K562 (cell line): ENCODE data around the gene AP3B1. TPM values are rescaled to one million over a fixed set of nuclear protein-coding genes. Genes with fewer than 3 reads are reported as not detected.

Experiments used
- ATAC-seq: fragments of 200-7000 bp; cut with Tn5 transposase; 3 replicates; pipeline ENCODE4 v1.9.1; 2020; ENCODE audit warnings: moderate library complexity
- BruUV-seq: library from RNA; stranded (reverse); fragments of 400-500 nt; replicated peaks from 2 replicates; lab custom pipeline; 2021; lab: Mats Ljungman, UMichigan
- CTCF ChIA-PET: fragments of 300-600 bp; formaldehyde crosslinking; extraction: SDS; loops from one replicate; lab custom pipeline; 2021; ENCODE audit warnings: low intra/inter-chr PET ratio; lab: Yijun Ruan, JAX
- POLR2A ChIA-PET: fragments of 300-600, 350-650 bp; sonication (Branson Sonifier 250); formaldehyde crosslinking; extraction: SDS; loops from one replicate; lab custom pipeline; 2021; ENCODE audit warnings: antibody characterized with exemption, inconsistent platforms; lab: Yijun Ruan, JAX
- DNase-seq, 4 experiments: peaks; one replicate each; pipeline versions ENCODE4 v3.0.0 to v3.0.0-alpha.2; 2011 to 2018; ENCODE audit warnings: low spot score in 3 of 4, mixed read lengths in 3 of 4; ENCODE audit errors: extremely low read depth in 1 of 4
- FAIRE-seq: peaks from 2 replicates; lab custom pipeline; 2011; peaks lifted over from hg19 to GRCh38; lab: Jason Lieb, UNC
- H2AFZ ChIP-seq: 2 replicates; pipeline ENCODE4 v1.6.0; 2011; ENCODE audit warnings: low read depth, low read length, control low read depth, inconsistent platforms
- H3K27ac ChIP-seq: fragments of 200-600 bp; 3 replicates; pipeline ENCODE4 v1.8.0; 2011; ENCODE audit warnings: low read depth, mild to moderate bottlenecking, control low read depth, inconsistent platforms, low read length, moderate library complexity, mixed read lengths; ENCODE audit errors: extremely low read depth
- H3K27me3 ChIP-seq, 2 experiments: fragments of 300-600 bp in 1 of 2; 2 replicates in 1 of 2; 3 replicates in 1 of 2; pipeline versions ENCODE4 v1.6.0 to v1.8.0; 2011; ENCODE audit warnings: inconsistent platforms in 2 of 2, low read length in 2 of 2, mild to moderate bottlenecking in 1 of 2, mixed read lengths in 1 of 2, moderate library complexity in 1 of 2; ENCODE audit not compliant: control insufficient read depth in 2 of 2, insufficient read depth in 2 of 2
- H3K36me3 ChIP-seq: fragments of 300-600 bp; 3 replicates; pipeline ENCODE4 v1.8.0; 2011; ENCODE audit warnings: mild to moderate bottlenecking, low read length, inconsistent platforms; ENCODE audit not compliant: control insufficient read depth, insufficient read depth
- H3K4me1 ChIP-seq, 2 experiments: fragments of 200-600 bp in 1 of 2; replicated peaks in 1 of 2; 2 replicates in 1 of 2; 3 replicates in 1 of 2; pipeline versions ENCODE4 v1.5.1 to v1.8.0; 2011; ENCODE audit warnings: inconsistent platforms in 2 of 2, low read length in 2 of 2, mild to moderate bottlenecking in 1 of 2, mixed read lengths in 1 of 2, moderate library complexity in 1 of 2; ENCODE audit not compliant: control insufficient read depth in 2 of 2, insufficient read depth in 2 of 2
- H3K4me2 ChIP-seq: 2 replicates; pipeline ENCODE4 v1.6.1; 2011; ENCODE audit warnings: low read length, control low read depth, inconsistent platforms, mixed read lengths; ENCODE audit not compliant: insufficient read depth
- H3K4me3 ChIP-seq: fragments of 200-600 bp; sonication (generic), shearing (Covaris generic); 2 replicates; pipeline ENCODE4 v1.5.1; 2016; ENCODE audit warnings: control low read depth, inconsistent platforms
- H3K79me2 ChIP-seq: fragments of 200-600 bp; 3 replicates; pipeline ENCODE4 v1.8.0; 2011; ENCODE audit warnings: low read length, inconsistent platforms; ENCODE audit not compliant: control insufficient read depth, insufficient read depth
- H3K9ac ChIP-seq, 2 experiments: 2 replicates each; pipeline versions ENCODE4 v1.6.0 to v1.6.1; 2011; ENCODE audit warnings: low read depth in 2 of 2, low read length in 2 of 2, control low read depth in 1 of 2, inconsistent platforms in 1 of 2, mild to moderate bottlenecking in 1 of 2, mixed read lengths in 1 of 2; ENCODE audit not compliant: insufficient read depth in 1 of 2
- H3K9me1 ChIP-seq: one replicate; pipeline ENCODE4 v1.6.0; 2011; ENCODE audit warnings: inconsistent platforms, mild to moderate bottlenecking, low read length, moderate library complexity; ENCODE audit not compliant: control insufficient read depth, insufficient read depth
- H3K9me3 ChIP-seq: replicated peaks from 2 replicates; pipeline ENCODE4 v1.5.1; 2011; ENCODE audit warnings: low read depth, low read length, inconsistent platforms; ENCODE audit not compliant: control insufficient read depth, insufficient read depth
- H4K20me1 ChIP-seq: replicated peaks from 2 replicates; pipeline ENCODE4 v1.6.1; 2011; ENCODE audit warnings: low read length, inconsistent platforms, mixed read lengths; ENCODE audit not compliant: control insufficient read depth, insufficient read depth
- ATF7 ChIP-seq: fragments of 450-650 bp; IDR thresholded peaks from 2 replicates; pipeline ENCODE4 v1.7.1; 2014; ENCODE audit warnings: mild to moderate bottlenecking, moderate library complexity
- DIDO1 ChIP-seq: fragments of 450-650 bp; IDR thresholded peaks from 2 replicates; pipeline ENCODE4 v1.6.1; 2016; ENCODE audit warnings: low read depth, missing biosample characterization, missing genetic modification characterization
- ELF2 ChIP-seq: fragments of 250-450 bp; sonication (Bioruptor Pico); IDR thresholded peaks from 2 replicates; pipeline ENCODE4 v1.5.0; 2021; ENCODE audit warnings: mild to moderate bottlenecking
- FIP1L1 ChIP-seq: fragments of 200-400 bp; formaldehyde crosslinking; IDR thresholded peaks from 2 replicates; pipeline ENCODE4 v1.6.1; 2018; ENCODE audit warnings: mild to moderate bottlenecking, low read depth, low read length; ENCODE audit not compliant: poor library complexity, severe bottlenecking
- FUS ChIP-seq: fragments of 200-400 bp; formaldehyde crosslinking; optimal IDR thresholded peaks from 2 replicates; pipeline ENCODE3; 2017; ENCODE audit warnings: low read depth, low read length
- HDAC3 ChIP-seq: fragments of 450-650 bp; IDR thresholded peaks from 2 replicates; pipeline ENCODE4 v1.6.1; 2018; ENCODE audit warnings: borderline replicate concordance, mild to moderate bottlenecking, moderate library complexity; ENCODE audit not compliant: partially characterized antibody
- HNRNPLL ChIP-seq: fragments of 200-400 bp; formaldehyde crosslinking; IDR thresholded peaks from 2 replicates; pipeline ENCODE4 v1.6.1; 2017; ENCODE audit warnings: low read length, low read depth, mild to moderate bottlenecking; ENCODE audit not compliant: poor library complexity, severe bottlenecking
- PTBP1 ChIP-seq: fragments of 200-400 bp; formaldehyde crosslinking; IDR thresholded peaks from 2 replicates; pipeline ENCODE4 v1.6.1; 2017; ENCODE audit warnings: low read depth, low read length
- RAD21 ChIP-seq, 2 experiments: fragments of 250-450 bp in 1 of 2; fragments of 450-650 bp in 1 of 2; sonication (Bioruptor Pico) in 1 of 2; formaldehyde crosslinking in 1 of 2; IDR thresholded peaks in 1 of 2; conservative IDR thresholded peaks in 1 of 2; 2 replicates each; pipeline versions ENCODE4 v1.4.0 to v1.8.0; 2020 to 2022; ENCODE audit warnings: mild to moderate bottlenecking in 2 of 2, moderate library complexity in 1 of 2
- SETDB1 ChIP-seq: IDR thresholded peaks from one replicate; pipeline ENCODE4 v1.6.1; 2012; ENCODE audit warnings: low read length, control low read depth, inconsistent platforms
- SRSF9 ChIP-seq: fragments of 200-400 bp; formaldehyde crosslinking; IDR thresholded peaks from 2 replicates; pipeline ENCODE4 v1.6.1; 2017; ENCODE audit warnings: low read depth, low read length, borderline replicate concordance
- ZFP36 ChIP-seq: fragments of 150-350 bp; IDR thresholded peaks from 2 replicates; pipeline ENCODE4 v1.6.1; 2018; ENCODE audit warnings: low read length, low read depth; ENCODE audit not compliant: partially characterized antibody
- ZNF174 ChIP-seq: fragments of 250-450 bp; sonication (Bioruptor Pico); IDR thresholded peaks from 2 replicates; pipeline ENCODE4 v1.4.0; 2020; ENCODE audit warnings: mild to moderate bottlenecking
- ZNF561 ChIP-seq: fragments of 450-650 bp; formaldehyde crosslinking; conservative IDR thresholded peaks from 2 replicates; pipeline ENCODE4 v1.4.0; 2020; ENCODE audit warnings: mild to moderate bottlenecking, moderate library complexity
- ZNF707 ChIP-seq: fragments of 250-450 bp; sonication (Bioruptor Pico); conservative IDR thresholded peaks from 2 replicates; pipeline ENCODE4 v1.8.0; 2022; ENCODE audit warnings: inconsistent platforms, mild to moderate bottlenecking, moderate library complexity
- WGBS: fragments of 100-300 bp; shearing (Covaris generic); methylation state at CpG from one replicate; pipeline ENCODE4 v1.1.6; 2016; ENCODE audit warnings: low coverage, mixed read lengths; ENCODE audit not compliant: insufficient coverage; ENCODE audit errors: missing lambda C conversion rate; 5-methylcytosine and 5-hydroxymethylcytosine counted together
- in situ Hi-C: fragments of 300-500 bp; cut with MboI; formaldehyde crosslinking; loops from 4 replicates; pipeline ENCODE4 v1.15.0; 2018; ENCODE audit warnings: inconsistent platforms, mixed read lengths
- intact Hi-C: fragments of 100-400 bp; cut with micrococcal nuclease; formaldehyde crosslinking; loops from 2 replicates; pipeline ENCODE4 v1.14.2; 2022
- polyA plus RNA-seq, 8 experiments: library from polyadenylated mRNA; depleted of rRNA in 4 of 8; stranded (reverse) in 5 of 8; unstranded in 3 of 8; fragments of >200 nt; fragmentation: Nextera tagmentation in 2 of 8; fragmentation: Illumina TruSeq in 1 of 8; extraction: Ambion mirVana in 2 of 8; extraction: Trizol in 1 of 8; gene quantifications; 2 replicates each; pipeline versions ENCODE4 v1.2.1 to v1.2.3, GENCODE V29; 2011 to 2014; ENCODE audit warnings: inconsistent platforms in 1 of 8, missing spikeins in 1 of 8
- total RNA-seq, 7 experiments: library from RNA; depleted of rRNA in 6 of 7; stranded (reverse); fragments of >200 nt in 6 of 7; fragmentation: Illumina TruSeq in 2 of 7; extraction: Trizol in 2 of 7; gene quantifications; 2 replicates each; pipeline versions ENCODE4 v1.2.1 to v1.2.3, GENCODE V29; 2011 to 2021; ENCODE audit warnings: low replicate concordance in 1 of 7
- TF ChIP-seq, protein P1 (sequence below), 3 experiments: IDR thresholded peaks in 2 of 3; conservative IDR thresholded peaks in 1 of 3; 2 replicates each; pipeline ENCODE4 v1.5.1; 2011 to 2012; ENCODE audit warnings: low read length in 3 of 3, mild to moderate bottlenecking in 3 of 3, control low read depth in 2 of 3, improper control_type of control experiment in 1 of 3, inconsistent platforms in 1 of 3, low read depth in 1 of 3, mixed read lengths in 1 of 3, moderate library complexity in 1 of 3; ENCODE audit not compliant: insufficient read depth in 2 of 3
- TF ChIP-seq, protein P2 (sequence below): fragments of 250-450 bp; sonication (Bioruptor Pico); IDR thresholded peaks from 2 replicates; pipeline ENCODE4 v1.5.0; 2021; ENCODE audit warnings: mild to moderate bottlenecking, borderline replicate concordance

AP3B1 gene
- total and polyA plus RNA-seq, 9 of the 15 experiments (the other 6 are each of a cell fraction or from before 2014, with no cell fraction given): 21.1 to 61.8 (median 42.2) TPM

DNA sequence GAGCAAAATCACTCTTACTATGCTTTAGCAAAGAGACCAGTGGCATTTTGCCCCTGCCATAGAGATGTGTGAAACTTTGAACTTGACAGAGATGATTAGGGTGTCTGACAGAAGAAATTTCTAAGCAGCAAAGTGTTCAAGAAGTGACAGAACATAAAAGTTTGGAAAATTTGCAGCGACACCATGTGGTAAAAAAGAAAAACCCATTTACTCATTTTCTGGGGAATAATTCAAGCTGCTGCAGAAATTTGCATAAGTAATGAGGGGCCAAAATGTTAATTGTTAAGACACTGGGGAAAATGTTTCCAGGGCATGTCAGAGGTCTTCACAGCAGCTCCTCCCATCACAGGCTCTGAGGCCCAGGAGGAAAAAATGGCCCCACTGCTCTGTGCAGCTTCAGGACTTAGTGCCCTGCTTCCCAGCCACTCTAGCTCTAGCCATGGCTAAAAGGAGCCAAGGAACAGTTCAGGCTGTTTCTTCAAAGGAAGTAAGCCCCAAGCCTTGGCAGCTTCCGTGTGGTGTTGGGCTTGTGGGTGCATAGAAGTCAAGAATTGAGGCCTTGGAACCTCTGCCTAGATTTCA lies 6.1 kb upstream of the AP3B1 start:
- Histone ChIP-seq H3K4me3 (no peak overlapping the region), H3K4me2 (no peak overlapping the region), H3K4me1 (peaks cover 3 to 4% of the 10 kb centered on the region in 2 experiments; a peak in 4 of 5 replicates), H3K27me3 (no peaks in the 10 kb centered on the region), H3K9me1 (no peaks in the 10 kb centered on the region), H3K27ac (no peak overlapping the region), H3K79me2 (no peaks in the 10 kb centered on the region), H2AFZ (no peak overlapping the region), H3K36me3 (no peaks in the 10 kb centered on the region), H3K9me3 (no peaks in the 10 kb centered on the region), H3K9ac (no peak overlapping the region), H4K20me1 (no peaks in the 10 kb centered on the region)
- no TSS peak for BruUV-seq
- FAIRE-seq (peak; percentile 84), DNase-seq (peak in 1 of 4 experiments; percentile 45), ATAC-seq (no peak; the same call in 2 of the 3 replicates)
- CTCF ChIA-PET: no interaction called here
- in situ Hi-C loops (no loop called here), intact Hi-C loops (no loop called here)
- TF ChIP-seq SRSF9: no peak
- TF ChIP-seq ZNF174 (CRISPR knock-in tag): no peak
- TF ChIP-seq ZFP36: peak; percentile 23
- no peak for TF ChIP-seq HNRNPLL
- no peak for TF ChIP-seq PTBP1
- no peak for TF ChIP-seq FUS
- no peak for TF ChIP-seq HDAC3
- no peak for TF ChIP-seq ZNF561 (CRISPR knock-in tag)
- TF ChIP-seq SETDB1: no peak
- TF ChIP-seq, protein P1, sequence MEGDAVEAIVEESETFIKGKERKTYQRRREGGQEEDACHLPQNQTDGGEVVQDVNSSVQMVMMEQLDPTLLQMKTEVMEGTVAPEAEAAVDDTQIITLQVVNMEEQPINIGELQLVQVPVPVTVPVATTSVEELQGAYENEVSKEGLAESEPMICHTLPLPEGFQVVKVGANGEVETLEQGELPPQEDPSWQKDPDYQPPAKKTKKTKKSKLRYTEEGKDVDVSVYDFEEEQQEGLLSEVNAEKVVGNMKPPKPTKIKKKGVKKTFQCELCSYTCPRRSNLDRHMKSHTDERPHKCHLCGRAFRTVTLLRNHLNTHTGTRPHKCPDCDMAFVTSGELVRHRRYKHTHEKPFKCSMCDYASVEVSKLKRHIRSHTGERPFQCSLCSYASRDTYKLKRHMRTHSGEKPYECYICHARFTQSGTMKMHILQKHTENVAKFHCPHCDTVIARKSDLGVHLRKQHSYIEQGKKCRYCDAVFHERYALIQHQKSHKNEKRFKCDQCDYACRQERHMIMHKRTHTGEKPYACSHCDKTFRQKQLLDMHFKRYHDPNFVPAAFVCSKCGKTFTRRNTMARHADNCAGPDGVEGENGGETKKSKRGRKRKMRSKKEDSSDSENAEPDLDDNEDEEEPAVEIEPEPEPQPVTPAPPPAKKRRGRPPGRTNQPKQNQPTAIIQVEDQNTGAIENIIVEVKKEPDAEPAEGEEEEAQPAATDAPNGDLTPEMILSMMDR (IDR thresholded peaks at IDR 0.05 in 2 of 3, conservative IDR thresholded peaks at IDR 0.05 in 1 of 3; ENCODE audit: insufficient read depth in 2 of 3, low read depth in 1 of 3, low read length in 3 of 3): peak in 2 of 3 experiments; percentile 44 to 59; a peak in 4 of 6 replicates
- TF ChIP-seq ELF2: no peak
- TF ChIP-seq ZNF707 (CRISPR knock-in tag): no peak
- TF ChIP-seq ATF7: no peak
- TF ChIP-seq, protein P2, sequence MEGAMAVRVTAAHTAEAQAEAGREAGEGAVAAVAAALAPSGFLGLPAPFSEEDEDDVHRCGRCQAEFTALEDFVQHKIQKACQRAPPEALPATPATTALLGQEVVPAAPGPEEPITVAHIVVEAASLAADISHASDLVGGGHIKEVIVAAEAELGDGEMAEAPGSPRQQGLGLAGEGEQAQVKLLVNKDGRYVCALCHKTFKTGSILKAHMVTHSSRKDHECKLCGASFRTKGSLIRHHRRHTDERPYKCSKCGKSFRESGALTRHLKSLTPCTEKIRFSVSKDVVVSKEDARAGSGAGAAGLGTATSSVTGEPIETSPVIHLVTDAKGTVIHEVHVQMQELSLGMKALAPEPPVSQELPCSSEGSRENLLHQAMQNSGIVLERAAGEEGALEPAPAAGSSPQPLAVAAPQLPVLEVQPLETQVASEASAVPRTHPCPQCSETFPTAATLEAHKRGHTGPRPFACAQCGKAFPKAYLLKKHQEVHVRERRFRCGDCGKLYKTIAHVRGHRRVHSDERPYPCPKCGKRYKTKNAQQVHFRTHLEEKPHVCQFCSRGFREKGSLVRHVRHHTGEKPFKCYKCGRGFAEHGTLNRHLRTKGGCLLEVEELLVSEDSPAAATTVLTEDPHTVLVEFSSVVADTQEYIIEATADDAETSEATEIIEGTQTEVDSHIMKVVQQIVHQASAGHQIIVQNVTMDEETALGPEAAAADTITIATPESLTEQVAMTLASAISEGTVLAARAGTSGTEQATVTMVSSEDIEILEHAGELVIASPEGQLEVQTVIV: no peak
- TF ChIP-seq RAD21 (CRISPR knock-in tag; conservative IDR thresholded peaks at IDR 0.05 in 1 of 2, IDR thresholded peaks at IDR 0.05 in 1 of 2): peak in 1 of 2 experiments; percentile 45; a peak in 2 of 4 replicates
- TF ChIP-seq FIP1L1: no peak
- no peak for TF ChIP-seq DIDO1 (tag)
- WGBS: 0% methylated on average over 2 of the region's 2 CpGs
- POLR2A ChIA-PET: interaction anchor here (0.9 kb wide), 2 partner anchors 23 to 84 kb away, joined by 3 read pairs; no protein-coding TSS in a partner anchor
